Smooth muscle cell (in vitro differentiated cells): ENCODE results near the gene PPARD. TPM values are rescaled to one million over a fixed set of nuclear protein-coding genes. Genes with fewer than 3 reads are reported as not detected.

Experiments used
- DNase-seq: peaks from one replicate; lab custom pipeline; 2025; ENCODE audit not compliant: unreplicated experiment; lab: John Stamatoyannopoulos, UW
- H2AFZ ChIP-seq: fragments of 200-600 bp; sonication (generic); 2 replicates; pipeline ENCODE4 v1.6.0; 2016; ENCODE audit warnings: antibody characterized with exemption, low read depth, mild to moderate bottlenecking
- H3F3A ChIP-seq: fragments of 200-600 bp; sonication (generic); 2 replicates; pipeline ENCODE4 v1.6.0; 2017; ENCODE audit warnings: antibody characterized with exemption, low read depth
- H3K27ac ChIP-seq: fragments of 200-600 bp; sonication (generic); 2 replicates; pipeline ENCODE4 v1.5.1; 2016; ENCODE audit warnings: low read depth, mild to moderate bottlenecking
- H3K27me3 ChIP-seq: fragments of 200-600 bp; sonication (generic); 2 replicates; pipeline ENCODE4 v1.6.1; 2016; ENCODE audit warnings: low read depth, mild to moderate bottlenecking
- H3K36me3 ChIP-seq: fragments of 200-600 bp; sonication (generic); 2 replicates; pipeline ENCODE4 v1.5.1; 2016; ENCODE audit warnings: low read depth
- H3K4me1 ChIP-seq: fragments of 200-600 bp; sonication (generic); 2 replicates; pipeline ENCODE4 v1.5.1; 2016; ENCODE audit warnings: low read depth
- H3K4me2 ChIP-seq: fragments of 200-600 bp; sonication (generic); 2 replicates; pipeline ENCODE4 v1.6.0; 2016; ENCODE audit warnings: mild to moderate bottlenecking
- H3K4me3 ChIP-seq: fragments of 200-600 bp; sonication (generic); 2 replicates; pipeline ENCODE4 v1.5.1; 2016; ENCODE audit warnings: mild to moderate bottlenecking
- H3K79me2 ChIP-seq: fragments of 200-600 bp; sonication (generic); 2 replicates; pipeline ENCODE4 v1.6.0; 2016; ENCODE audit warnings: low read depth, mild to moderate bottlenecking
- H3K9ac ChIP-seq: fragments of 200-600 bp; sonication (generic); 2 replicates; pipeline ENCODE4 v1.6.0; 2016; ENCODE audit warnings: low read depth
- H3K9me3 ChIP-seq: fragments of 200-600 bp; sonication (generic); replicated peaks from 2 replicates; pipeline ENCODE4 v1.5.1; 2016; ENCODE audit warnings: low read depth
- H4K20me1 ChIP-seq: fragments of 200-600 bp; sonication (generic); 2 replicates; pipeline ENCODE4 v1.6.0; 2016; ENCODE audit warnings: low read depth
- CTCF ChIP-seq: fragments of 200-600 bp; sonication (generic); IDR thresholded peaks from 2 replicates; pipeline ENCODE4 v1.5.1; 2017; ENCODE audit warnings: borderline replicate concordance, mild to moderate bottlenecking, antibody characterized with exemption; ENCODE audit not compliant: insufficient read depth, poor library complexity, severe bottlenecking
- WGBS: methylation state at CpG from one replicate; pipeline ENCODE4 v1.1.7; 2016; ENCODE audit warnings: low lambda C conversion rate; 5-methylcytosine and 5-hydroxymethylcytosine counted together
- polyA plus RNA-seq: library from polyadenylated mRNA; unstranded; fragments of >200 nt; fragmentation: Nextera tagmentation; extraction: Ambion mirVana; gene quantifications from 2 replicates; pipeline ENCODE4 v1.2.1, GENCODE V29; 2016
- total RNA-seq: library from RNA; depleted of rRNA; stranded (reverse); fragments of >200 nt; gene quantifications from 2 replicates; pipeline ENCODE4 v1.2.3, GENCODE V29; 2014

Gene PPARD
- total and polyA plus RNA-seq, 2 experiments from 2014 or later: 8.2 to 31.1 TPM

- no peak for DNase-seq
- H3K36me3 ChIP-seq: no peaks in the 10 kb centered on the region
- peaks cover 24% of the 10 kb centered on the region for H3F3A ChIP-seq
- no peak overlapping the region for H2AFZ ChIP-seq
- TF ChIP-seq CTCF: no peak
- 96% methylated on average over 5 of the region's 5 CpGs for WGBS
- H3K4me2 ChIP-seq: peak overlapping the region; percentile 52
- peaks cover 29% of the 10 kb centered on the region for H3K4me1 ChIP-seq
- H3K9me3 ChIP-seq: no peaks in the 10 kb centered on the region
- peak overlapping the region; percentile 75 for H3K27ac ChIP-seq
- peaks cover 50% of the 10 kb centered on the region for H3K79me2 ChIP-seq
- no peaks in the 10 kb centered on the region for H3K27me3 ChIP-seq
- H3K9ac ChIP-seq: no peak overlapping the region
- no peaks in the 10 kb centered on the region for H4K20me1 ChIP-seq
- no peak overlapping the region for H3K4me3 ChIP-seq
Measured at GRCh38 chr6:35359346-35359743, 17.0 kb downstream of the PPARD start.

- TF ChIP-seq CTCF: no peak
- Histone ChIP-seq H2AFZ (no peak overlapping the region), H3K4me3 (no peak overlapping the region), H3K79me2 (peaks cover 55% of the 10 kb centered on the region), H3F3A (peaks cover 24% of the 10 kb centered on the region), H3K9me3 (no peaks in the 10 kb centered on the region), H4K20me1 (no peaks in the 10 kb centered on the region), H3K4me2 (peak overlapping the region; percentile 52), H3K27ac (peak overlapping the region; percentile 75), H3K4me1 (peaks cover 29% of the 10 kb centered on the region), H3K36me3 (no peaks in the 10 kb centered on the region), H3K27me3 (no peaks in the 10 kb centered on the region), H3K9ac (no peak overlapping the region)
- 14% methylated on average over 2 of the region's 2 CpGs for WGBS
- DNase-seq: no peak
Measured at GRCh38 chr6:35359744-35360348, 17.5 kb downstream of the PPARD start.

- H3K4me1 ChIP-seq: peaks cover 29% of the 10 kb centered on the region
- H3K4me3 ChIP-seq: no peak overlapping the region
- WGBS: 76% methylated on average over 8 of the region's 8 CpGs
- H4K20me1 ChIP-seq: no peaks in the 10 kb centered on the region
- no peak overlapping the region for H2AFZ ChIP-seq
- peaks cover 24% of the 10 kb centered on the region for H3F3A ChIP-seq
- no peak for DNase-seq
- no peak overlapping the region for H3K9ac ChIP-seq
- H3K27ac ChIP-seq: peak overlapping the region; percentile 75
- H3K36me3 ChIP-seq: no peaks in the 10 kb centered on the region
- no peaks in the 10 kb centered on the region for H3K27me3 ChIP-seq
- no peak for TF ChIP-seq CTCF
- H3K79me2 ChIP-seq: peaks cover 62% of the 10 kb centered on the region
- no peaks in the 10 kb centered on the region for H3K9me3 ChIP-seq
- peak overlapping the region; percentile 52 for H3K4me2 ChIP-seq
Measured at GRCh38 chr6:35360349-35361138, 18.2 kb downstream of the PPARD start.

- no peak for DNase-seq
- Histone ChIP-seq H3F3A (peaks cover 31% of the 10 kb centered on the region), H3K4me2 (peak overlapping the region; percentile 50), H3K36me3 (no peaks in the 10 kb centered on the region), H3K4me1 (peaks cover 29% of the 10 kb centered on the region), H3K9ac (no peak overlapping the region), H3K79me2 (peaks cover 55% of the 10 kb centered on the region), H3K27ac (peak overlapping the region; percentile 87), H3K27me3 (no peaks in the 10 kb centered on the region), H2AFZ (no peak overlapping the region), H3K4me3 (no peak overlapping the region), H4K20me1 (no peaks in the 10 kb centered on the region), H3K9me3 (no peaks in the 10 kb centered on the region)
- 75% methylated on average over 2 of the region's 2 CpGs for WGBS
- no peak for TF ChIP-seq CTCF
Measured at GRCh38 chr6:35362200-35362599, 19.8 kb downstream of the PPARD start.
